Endothelial cell of umbilical vein (primary cell): ENCODE results near the gene PER1.

Experiments used
- CTCF ChIP-seq, 2 donors: IDR thresholded peaks; 1 replicate in 1 of 2; 2 replicates in 1 of 2; pipeline ENCODE4 v1.5.1; 2011; ENCODE audit warnings: low read length in 2 of 2, mild to moderate bottlenecking in 2 of 2, moderate library complexity in 2 of 2, control low read depth in 1 of 2, inconsistent platforms in 1 of 2, low read depth in 1 of 2; ENCODE audit not compliant: insufficient read depth in 1 of 2; ENCODE audit errors: extremely low read depth in 1 of 2
- EZH2 ChIP-seq: IDR thresholded peaks from 2 replicates; pipeline ENCODE4 v1.6.1; 2012; ENCODE audit warnings: borderline replicate concordance, low read depth, mild to moderate bottlenecking, moderate library complexity, low read length, inconsistent platforms; ENCODE audit not compliant: severe bottlenecking
- FOS ChIP-seq: IDR thresholded peaks from 2 replicates; pipeline ENCODE4 v1.6.1; 2011; ENCODE audit warnings: mild to moderate bottlenecking, low read length, moderate library complexity, borderline replicate concordance; ENCODE audit not compliant: insufficient read depth
- JUN ChIP-seq: IDR thresholded peaks from 2 replicates; pipeline ENCODE4 v1.6.1; 2011; ENCODE audit warnings: borderline replicate concordance, low read depth; ENCODE audit not compliant: insufficient read length, insufficient read depth
- MAX ChIP-seq: IDR thresholded peaks from 2 replicates; pipeline ENCODE4 v1.6.1; 2011; ENCODE audit not compliant: insufficient read depth, insufficient read length
- POLR2A ChIP-seq: IDR thresholded peaks from 2 replicates; pipeline ENCODE4 v1.6.1; 2012; ENCODE audit warnings: low read depth, mild to moderate bottlenecking, control low read depth, low read length
- POLR2AphosphoS5 ChIP-seq: IDR thresholded peaks from 2 replicates; pipeline ENCODE4 v1.6.1; 2012; ENCODE audit warnings: low read depth, mild to moderate bottlenecking, control low read depth, low read length, moderate library complexity; ENCODE audit not compliant: insufficient read depth

GRCh38 chr17:8117980-8118768, 34.0 kb downstream of the PER1 start, which contains the start of gene ALOXE3:
- TF ChIP-seq CTCF (IDR thresholded peaks at IDR 0.05; ENCODE audit: extremely low read depth in 1 of 2, insufficient read depth in 1 of 2, low read depth in 1 of 2, low read length in 2 of 2) (no peak), EZH2 (no peak), POLR2AphosphoS5 (no peak), POLR2A (no peak), MAX (peak; percentile 32), JUN (no peak), FOS (peak; percentile 22)
